HG02943 (cell line): ENCODE measurements around the gene GRIP2.

Experiments
- ATAC-seq: cut with Tn5 transposase; IDR thresholded peaks from one replicate; pipeline ENCODE4 v1.9.1; 2021; ENCODE audit warnings: mild to moderate bottlenecking, low read depth, moderate library complexity; ENCODE audit not compliant: unreplicated experiment

Gene GRIP2

GRCh38 chr3:14541646-14542045 lies 1.5 kb upstream of the GRIP2 start:
- no peak for ATAC-seq

- no peak for ATAC-seq
Measured at GRCh38 chr3:14540821-14541385, 761 bp upstream of the GRIP2 start.

- ATAC-seq, result no peak
Measured at GRCh38 chr3:14539384-14539741, 779 bp downstream of the GRIP2 start.

GRCh38 chr3:14538451-14539088 lies 1.6 kb downstream of the GRIP2 start:
- no peak for ATAC-seq

- no peak for ATAC-seq
Measured at GRCh38 chr3:14537590-14538450, 2.3 kb downstream of the GRIP2 start.

GRCh38 chr3:14536837-14537589 lies 3.1 kb downstream of the GRIP2 start:
- ATAC-seq, result no peak

- ATAC-seq, result no peak
Measured at GRCh38 chr3:14536055-14536815, 3.9 kb downstream of the GRIP2 start.

- ATAC-seq, result no peak
Measured at GRCh38 chr3:14535616-14536015, 4.5 kb downstream of the GRIP2 start.

GRCh38 chr3:14534516-14535191 lies 5.5 kb downstream of the GRIP2 start:
- no peak for ATAC-seq

GRCh38 chr3:14533457-14533958 lies 6.6 kb downstream of the GRIP2 start:
- ATAC-seq, result no peak

GRCh38 chr3:14532691-14533456 lies 7.3 kb downstream of the GRIP2 start:
- no peak for ATAC-seq

- ATAC-seq, result no peak
Measured at GRCh38 chr3:14531856-14532395, 8.2 kb downstream of the GRIP2 start.

- ATAC-seq, result no peak
Measured at GRCh38 chr3:14528081-14528480, 12.1 kb downstream of the GRIP2 start.

GRCh38 chr3:14525685-14526631 lies 14.2 kb downstream of the GRIP2 start:
- no peak for ATAC-seq

GRCh38 chr3:14524920-14525660 lies 15.1 kb downstream of the GRIP2 start:
- no peak for ATAC-seq

- no peak for ATAC-seq
Measured at GRCh38 chr3:14524311-14524711, 15.8 kb downstream of the GRIP2 start.

- no peak for ATAC-seq
Measured at GRCh38 chr3:14523792-14524191, 16.4 kb downstream of the GRIP2 start.
